HL-60 (cell line): Measurements from ENCODE around the gene GSTO1.

Source experiments
- DNase-seq, 2 experiments: peaks; one replicate each; pipeline ENCODE4 v3.0.0-alpha.2; 2010 to 2020; ENCODE audit warnings: low read depth in 1 of 2, low spot score in 1 of 2
- H3K27ac ChIP-seq: fragments of 250-450 bp; sonication (Bioruptor Pico); replicated peaks from 2 replicates; pipeline ENCODE4 v1.5.1; 2020; ENCODE audit warnings: mild to moderate bottlenecking, moderate library complexity
- H3K27me3 ChIP-seq: fragments of 250-450 bp; sonication (Bioruptor Pico); 2 replicates; pipeline ENCODE4 v1.5.1; 2021; ENCODE audit warnings: mild to moderate bottlenecking, moderate library complexity; ENCODE audit not compliant: insufficient read depth, poor library complexity, severe bottlenecking
- H3K4me3 ChIP-seq: replicated peaks from 2 replicates; pipeline ENCODE4 v1.5.1; 2011; ENCODE audit warnings: mild to moderate bottlenecking, control low read depth, low read length; ENCODE audit not compliant: insufficient read depth
- CTCF ChIP-seq: IDR thresholded peaks from one replicate; pipeline ENCODE4 v1.5.1; 2011; ENCODE audit warnings: low read length, control low read depth, inconsistent platforms; ENCODE audit not compliant: insufficient read depth
- GABPA ChIP-seq: IDR thresholded peaks from 2 replicates; pipeline ENCODE4 v1.6.1; 2012; ENCODE audit warnings: low read depth
- POLR2AphosphoS5 ChIP-seq: IDR thresholded peaks from 2 replicates; pipeline ENCODE4 v1.6.1; 2012; ENCODE audit warnings: low read depth
- REST ChIP-seq: IDR thresholded peaks from 2 replicates; pipeline ENCODE4 v1.6.1; 2012; ENCODE audit warnings: low read depth; ENCODE audit not compliant: insufficient replicate concordance
- SPI1 ChIP-seq: IDR thresholded peaks from 2 replicates; pipeline ENCODE4 v1.6.1; 2012; ENCODE audit warnings: low read depth, mild to moderate bottlenecking, borderline replicate concordance

GSTO1 gene

GRCh38 chr10:104230490-104230889 lies 24.2 kb upstream of the GSTO1 start:
- Histone ChIP-seq H3K27ac (no peak overlapping the region), H3K27me3 (peaks cover 2% of the 10 kb centered on the region), H3K4me3 (no peak overlapping the region)
- TF ChIP-seq SPI1: no peak
- no peak for DNase-seq

GRCh38 chr10:104231784-104232612 lies 22.7 kb upstream of the GSTO1 start, which contains the start of gene CFAP43:
CFAP43 (minus strand) TSS chr10:104232364; CDS start chr10:104232246, 118 bp downstream.
- peak within 1 kb of the TSS; percentile 44 for H3K27ac ChIP-seq
- peak within 1 kb of the TSS; percentile 92 for H3K4me3 ChIP-seq
- peaks cover 2% of the 10 kb centered on the region for H3K27me3 ChIP-seq
- DNase-seq: peak; percentile 91 to 99
- no peak for TF ChIP-seq REST
- TF ChIP-seq SPI1: no peak
- peak; percentile 4; the same call in 1 of the 2 replicates for TF ChIP-seq POLR2AphosphoS5
- TF ChIP-seq GABPA: no peak
- no peak for TF ChIP-seq CTCF

GRCh38 chr10:104232613-104233102 lies 22.0 kb upstream of the GSTO1 start:
- no peak for TF ChIP-seq SPI1
- TF ChIP-seq POLR2AphosphoS5: no peak
- no peak for TF ChIP-seq REST
- TF ChIP-seq GABPA: no peak
- TF ChIP-seq CTCF: no peak
- peak overlapping the region; percentile 39; the same call in 1 of the 2 replicates for H3K27ac ChIP-seq
- H3K27me3 ChIP-seq: peaks cover 2% of the 10 kb centered on the region
- H3K4me3 ChIP-seq: peak overlapping the region; percentile 92
- no peak for DNase-seq

- no peak for DNase-seq
- TF ChIP-seq SPI1: no peak
- TF ChIP-seq REST: no peak
- no peak for TF ChIP-seq GABPA
- TF ChIP-seq POLR2AphosphoS5: no peak
- no peak for TF ChIP-seq CTCF
- Histone ChIP-seq H3K4me3 (no peak overlapping the region), H3K27ac (no peak overlapping the region), H3K27me3 (peaks cover 2% of the 10 kb centered on the region)
Observed at GRCh38 chr10:104233817-104234216, 20.9 kb upstream of the GSTO1 start.
